IMR-90 (cell line): Measurements from ENCODE around the gene DYRK1A. TPM values are rescaled to one million over a fixed set of nuclear protein-coding genes. Genes with fewer than 3 reads are reported as not detected.
A peak's percentile ranks its signal among the peaks of the same experiment; 100 is the strongest.

Source experiments
- ATAC-seq: fragments of 200-7000 bp; cut with Tn5 transposase; 2 replicates; pipeline ENCODE4 v1.9.1; 2020; ENCODE audit warnings: low read depth, mild to moderate bottlenecking, moderate library complexity
- BruUV-seq: library from RNA; stranded (reverse); fragments of 400-500 nt; replicated peaks from 2 replicates; lab custom pipeline; 2021; lab: Mats Ljungman, UMichigan
- CTCF ChIA-PET: fragments of 300-600 bp; formaldehyde crosslinking; extraction: SDS; loops from one replicate; lab custom pipeline; 2021; ENCODE audit warnings: antibody characterized with exemption; lab: Yijun Ruan, JAX
- POLR2A ChIA-PET: fragments of 300-600 bp; sonication (Branson Sonifier 250); formaldehyde crosslinking; loops from one replicate; lab custom pipeline; 2022; ENCODE audit warnings: antibody characterized with exemption; ENCODE audit not compliant: unreplicated experiment; lab: Charles Lee
- DNase-seq: peaks from one replicate; pipeline ENCODE4 v3.0.0; 2013
- H2AFZ ChIP-seq: replicated peaks from 2 replicates; pipeline ENCODE3; 2013; ENCODE audit warnings: low read length, mild to moderate bottlenecking; ENCODE audit not compliant: poor library complexity
- H2AK5ac ChIP-seq: 2 replicates; pipeline ENCODE4 v1.6.1; 2013; ENCODE audit warnings: low read depth, low read length, inconsistent platforms
- H2AK9ac ChIP-seq: replicated peaks from 2 replicates; pipeline ENCODE3; 2013; ENCODE audit warnings: mild to moderate bottlenecking, low read depth, low read length, moderate library complexity; ENCODE audit not compliant: poor library complexity
- H2BK120ac ChIP-seq: 2 replicates; pipeline ENCODE4 v1.6.1; 2013; ENCODE audit warnings: low read depth, low read length, inconsistent platforms
- H2BK15ac ChIP-seq: 3 replicates; pipeline ENCODE4 v1.6.1; 2013; ENCODE audit warnings: low read depth, low read length, inconsistent platforms
- H2BK20ac ChIP-seq: 2 replicates; pipeline ENCODE4 v1.6.1; 2013; ENCODE audit warnings: low read depth, mild to moderate bottlenecking, inconsistent platforms, low read length, moderate library complexity
- H2BK5ac ChIP-seq: 2 replicates; pipeline ENCODE4 v1.6.1; 2013; ENCODE audit warnings: mild to moderate bottlenecking, low read depth, low read length, inconsistent platforms; ENCODE audit not compliant: poor library complexity, severe bottlenecking
- H3K14ac ChIP-seq: replicated peaks from 2 replicates; pipeline ENCODE4 v1.6.1; 2013; ENCODE audit warnings: low read depth, low read length, inconsistent platforms
- H3K18ac ChIP-seq: 2 replicates; pipeline ENCODE4 v1.6.1; 2013; ENCODE audit warnings: low read depth, low read length, control low read depth
- H3K23ac ChIP-seq: 2 replicates; pipeline ENCODE4 v1.6.1; 2013; ENCODE audit warnings: low read depth, low read length, inconsistent platforms
- H3K27ac ChIP-seq: 2 replicates; pipeline ENCODE4 v1.5.1; 2013; ENCODE audit warnings: mild to moderate bottlenecking, control low read depth, low read length; ENCODE audit not compliant: insufficient read depth
- H3K27me3 ChIP-seq: 2 replicates; pipeline ENCODE4 v1.6.1; 2013; ENCODE audit warnings: low read length; ENCODE audit not compliant: control insufficient read depth, insufficient read depth
- H3K36me3 ChIP-seq: 2 replicates; pipeline ENCODE4 v1.6.1; 2013; ENCODE audit warnings: low read length, mixed read lengths; ENCODE audit not compliant: control insufficient read depth, insufficient read depth
- H3K4ac ChIP-seq: 2 replicates; pipeline ENCODE4 v1.6.1; 2013; ENCODE audit warnings: low read depth, low read length, inconsistent platforms
- H3K4me1 ChIP-seq: 2 replicates; pipeline ENCODE4 v1.6.1; 2013; ENCODE audit warnings: low read length, mixed read lengths; ENCODE audit not compliant: control insufficient read depth, insufficient read depth
- H3K4me2 ChIP-seq: 2 replicates; pipeline ENCODE4 v1.6.1; 2013; ENCODE audit warnings: low read depth, mild to moderate bottlenecking, control low read depth, low read length, moderate library complexity
- H3K4me3 ChIP-seq: 2 replicates; pipeline ENCODE4 v1.5.1; 2013; ENCODE audit warnings: low read depth, mild to moderate bottlenecking, control low read depth, low read length, moderate library complexity; ENCODE audit not compliant: insufficient read depth
- H3K56ac ChIP-seq: 2 replicates; pipeline ENCODE4 v1.6.1; 2013; ENCODE audit warnings: low read length, inconsistent platforms; ENCODE audit not compliant: insufficient read depth; ENCODE audit errors: extremely low read depth
- H3K79me1 ChIP-seq, 2 experiments: 2 replicates each; pipeline ENCODE4 v1.6.1; 2013; ENCODE audit warnings: low read length in 2 of 2, inconsistent platforms in 1 of 2, low read depth in 1 of 2
- H3K9ac ChIP-seq: 2 replicates; pipeline ENCODE4 v1.6.1; 2013; ENCODE audit warnings: low read depth, low read length, control low read depth
- H3K9me1 ChIP-seq: 2 replicates; pipeline ENCODE4 v1.6.1; 2013; ENCODE audit warnings: low read length, inconsistent platforms; ENCODE audit not compliant: insufficient read depth
- H3K9me3 ChIP-seq: 2 replicates; pipeline ENCODE4 v1.6.1; 2013; ENCODE audit warnings: low read length; ENCODE audit not compliant: control insufficient read depth, insufficient read depth
- H4K20me1 ChIP-seq: 2 replicates; pipeline ENCODE4 v1.6.1; 2013; ENCODE audit warnings: low read length, inconsistent platforms; ENCODE audit not compliant: insufficient read depth
- H4K5ac ChIP-seq: 2 replicates; pipeline ENCODE4 v1.6.1; 2013; ENCODE audit warnings: mild to moderate bottlenecking, low read depth, low read length, control low read depth
- H4K8ac ChIP-seq, 2 experiments: 2 replicates each; pipeline ENCODE4 v1.6.1; 2013; ENCODE audit warnings: low read depth in 2 of 2, low read length in 2 of 2, control low read depth in 1 of 2, inconsistent platforms in 1 of 2
- H4K91ac ChIP-seq: 2 replicates; pipeline ENCODE4 v1.6.1; 2013; ENCODE audit warnings: low read depth, low read length, inconsistent platforms; ENCODE audit not compliant: insufficient read depth
- MXI1 ChIP-seq: IDR thresholded peaks from 2 replicates; pipeline ENCODE4 v1.6.1; 2012; ENCODE audit warnings: low read depth, mild to moderate bottlenecking, low read length, moderate library complexity, borderline replicate concordance
- RAD21 ChIP-seq: IDR thresholded peaks from 2 replicates; pipeline ENCODE4 v1.6.1; 2012; ENCODE audit warnings: low read length, improper control_type of control experiment
- WGBS, 2 experiments: methylation state at CpG; one replicate each; pipeline versions ENCODE4 v1.1.5 to v1.1.7; 2013; ENCODE audit warnings: missing lambda C conversion rate in 2 of 2; ENCODE audit not compliant: insufficient read length in 1 of 2; ENCODE audit errors: extremely low coverage in 2 of 2; 5-methylcytosine and 5-hydroxymethylcytosine counted together
- dilution Hi-C: fragments of 300-500 bp; cut with HindIII; formaldehyde crosslinking; loops from one replicate; pipeline ENCODE4 v1.14.3; 2018; ENCODE audit warnings: low sequenced_read_pairs; ENCODE audit not compliant: unreplicated experiment
- in situ Hi-C: fragments of 300-500 bp; cut with MboI; formaldehyde crosslinking; loops from 3 replicates; pipeline ENCODE4 v1.14.3; 2019; ENCODE audit warnings: low sequenced_read_pairs, inconsistent platforms, mixed read lengths
- intact Hi-C: fragments of 100-400 bp; cut with micrococcal nuclease; formaldehyde crosslinking; loops from 2 replicates; pipeline ENCODE4 v1.10.0; 2022
- polyA plus RNA-seq, 3 experiments: library from polyadenylated mRNA; depleted of rRNA; stranded (reverse); fragments of >200 nt; gene quantifications; 2 replicates each; pipeline ENCODE4 v1.2.3, GENCODE V29; 2012; ENCODE audit warnings: low replicate concordance in 1 of 3
- total RNA-seq: library from RNA; depleted of rRNA; stranded (reverse); fragments of >200 nt; gene quantifications from 2 replicates; pipeline ENCODE4 v1.2.3, GENCODE V29; 2012

Gene DYRK1A
- total and polyA plus RNA-seq, 2 of the 4 experiments (the other 2 are of a cell fraction): 18.6 to 50.5 TPM

DNA sequence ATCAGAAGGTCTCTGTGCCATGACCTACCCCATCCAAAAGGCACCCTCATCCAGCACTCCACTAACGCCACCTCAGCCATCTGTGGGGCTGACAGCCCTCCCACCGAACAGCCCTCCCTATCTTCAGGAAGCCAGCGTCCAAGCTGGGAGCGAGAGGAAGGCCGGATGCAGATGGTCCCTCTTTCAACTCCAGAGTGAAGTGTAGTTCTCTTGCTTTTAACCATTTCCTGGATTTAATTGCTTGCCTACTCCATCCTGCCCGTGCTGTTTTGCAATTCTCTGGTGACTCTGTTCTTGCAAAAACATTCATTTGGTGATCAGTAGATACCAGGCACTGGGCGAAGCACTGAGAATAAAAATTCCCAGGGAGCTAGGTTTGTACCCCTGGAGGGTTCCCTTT is 8.2 kb upstream of the DYRK1A start:
- POLR2A ChIA-PET: no interaction called here
- no peaks in the 10 kb centered on the region for H3K4me1 ChIP-seq
- ATAC-seq (no peak), DNase-seq (no peak)
- no peak overlapping the region for H4K91ac ChIP-seq
- BruUV-seq: no TSS peak
- H2AK5ac ChIP-seq: no peak overlapping the region
- TF ChIP-seq MXI1 (no peak), RAD21 (no peak)
- H3K18ac ChIP-seq: no peak overlapping the region
- WGBS, 2 experiments: 100% methylated on average over 1 of the region's 7 CpGs; no CpG with 5 or more reads in 1 of the 2 experiments
- H2BK120ac ChIP-seq: no peak overlapping the region
- H3K4ac ChIP-seq: no peak overlapping the region; the same call in 1 of the 2 replicates
- no peak overlapping the region for H4K5ac ChIP-seq
- no peaks in the 10 kb centered on the region for H3K36me3 ChIP-seq
- H3K56ac ChIP-seq: no peak overlapping the region
- intact Hi-C loops: no loop called here
- no peak overlapping the region for H4K8ac ChIP-seq
- dilution Hi-C loops: no loop called here
- no peak overlapping the region for H2BK15ac ChIP-seq
- peak overlapping the region; percentile 72 for H2AFZ ChIP-seq
- 0 out of 2 replicates have a peak overlapping the region, but pooled peaks have one; percentile 5 for H3K14ac ChIP-seq
- no peak overlapping the region for H3K23ac ChIP-seq
- H3K27me3 ChIP-seq: no peaks in the 10 kb centered on the region
- CTCF ChIA-PET: no interaction called here
- no peaks in the 10 kb centered on the region for H3K9me1 ChIP-seq
- H3K4me2 ChIP-seq: no peak overlapping the region
- no peak overlapping the region for H2AK9ac ChIP-seq
- H3K9me3 ChIP-seq: no peaks in the 10 kb centered on the region
- no peak overlapping the region for H3K9ac ChIP-seq
- H3K79me1 ChIP-seq: no peaks in the 10 kb centered on the region
- in situ Hi-C loops: no loop called here
- H4K20me1 ChIP-seq: no peaks in the 10 kb centered on the region
- H2BK20ac ChIP-seq: no peak overlapping the region
- H3K27ac ChIP-seq: no peak overlapping the region
- H3K4me3 ChIP-seq: no peak overlapping the region
- H2BK5ac ChIP-seq: no peak overlapping the region
